ENCODE results near the gene FRMD1. TPM values are rescaled to one million over a fixed set of nuclear protein-coding genes. Genes with fewer than 3 reads are reported as not detected.

FRMD1 gene
- total RNA-seq, 2 experiments from 2014 or later, result not detected

DNA sequence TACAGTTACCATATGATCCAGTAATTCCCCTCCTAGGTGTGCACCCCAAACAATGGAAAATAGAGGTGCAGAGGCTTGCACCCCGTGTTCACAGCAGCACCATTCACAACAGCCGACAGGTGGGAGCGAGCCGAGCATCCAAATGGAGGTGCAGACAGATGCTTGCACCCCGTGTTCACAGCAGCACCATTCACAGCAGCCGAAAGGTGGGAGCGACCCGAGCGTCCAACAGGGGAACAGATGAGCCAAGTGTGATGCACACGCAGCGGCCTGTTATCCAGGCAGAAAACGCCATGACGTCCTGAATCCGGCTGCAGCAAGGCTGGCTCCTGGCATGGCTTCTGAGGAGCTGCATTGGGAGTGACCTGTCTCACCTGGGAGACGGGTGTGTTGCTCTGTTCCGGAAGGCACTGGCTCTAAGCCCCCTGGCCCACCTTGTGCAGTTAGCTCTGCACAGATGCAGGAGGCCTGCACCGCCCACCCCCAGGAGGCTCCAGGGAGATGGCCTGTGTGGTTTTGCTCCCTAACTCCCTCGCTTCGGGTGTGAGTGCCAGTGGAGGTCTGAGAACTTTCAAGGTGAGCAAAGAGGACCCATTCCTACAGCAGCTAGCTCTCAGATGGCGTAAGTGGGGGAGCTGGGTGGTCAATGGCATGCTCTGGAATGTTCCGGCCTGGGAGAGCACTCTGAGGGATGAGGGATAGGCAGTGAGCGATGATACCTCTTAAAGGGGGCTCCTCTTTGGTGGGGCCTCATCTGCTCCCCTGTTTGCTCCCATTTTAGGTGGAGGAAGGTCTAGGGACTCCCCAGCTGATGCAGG, 47.8 kb upstream of the FRMD1 start:
- H3K27me3 ChIP-seq (ENCODE audit: control insufficient read depth in 1 of 2, insufficient read depth in 2 of 2, low read length in 2 of 2), result peaks cover 0 to 4% of the 10 kb centered on the region in 2 experiments
- no peaks in the 10 kb centered on the region for H3K36me3 Mint-ChIP-seq (ENCODE audit: low read depth)
- CTCF ChIA-PET, result no interaction called here
- peaks cover 8% of the 10 kb centered on the region for H3K27me3 Mint-ChIP-seq
- no peak overlapping the region for H3K4me3 ChIP-seq (ENCODE audit: low read length)
- H3K4me1 ChIP-seq (ENCODE audit: insufficient read depth, low read length), result no peaks in the 10 kb centered on the region
- POLR2A ChIA-PET, result no interaction called here
- no peaks in the 10 kb centered on the region for H3K4me1 Mint-ChIP-seq (ENCODE audit: low read depth)
- H3K27ac Mint-ChIP-seq, result no peak overlapping the region
- H3K27ac ChIP-seq (ENCODE audit: low read depth in 1 of 2, low read length in 2 of 2), result no peak overlapping the region
- intact Hi-C loops (cut with DNase I, micrococcal nuclease), result no loop called here
- H3K9me3 ChIP-seq (ENCODE audit: control insufficient read depth in 1 of 2, insufficient read depth in 1 of 2, low read length in 2 of 2), result peaks cover 0 to 26% of the 10 kb centered on the region in 2 experiments
- no peak for ATAC-seq (ENCODE audit: poor library complexity)
- DNase-seq, result no peak
- TF ChIP-seq, protein P1, sequence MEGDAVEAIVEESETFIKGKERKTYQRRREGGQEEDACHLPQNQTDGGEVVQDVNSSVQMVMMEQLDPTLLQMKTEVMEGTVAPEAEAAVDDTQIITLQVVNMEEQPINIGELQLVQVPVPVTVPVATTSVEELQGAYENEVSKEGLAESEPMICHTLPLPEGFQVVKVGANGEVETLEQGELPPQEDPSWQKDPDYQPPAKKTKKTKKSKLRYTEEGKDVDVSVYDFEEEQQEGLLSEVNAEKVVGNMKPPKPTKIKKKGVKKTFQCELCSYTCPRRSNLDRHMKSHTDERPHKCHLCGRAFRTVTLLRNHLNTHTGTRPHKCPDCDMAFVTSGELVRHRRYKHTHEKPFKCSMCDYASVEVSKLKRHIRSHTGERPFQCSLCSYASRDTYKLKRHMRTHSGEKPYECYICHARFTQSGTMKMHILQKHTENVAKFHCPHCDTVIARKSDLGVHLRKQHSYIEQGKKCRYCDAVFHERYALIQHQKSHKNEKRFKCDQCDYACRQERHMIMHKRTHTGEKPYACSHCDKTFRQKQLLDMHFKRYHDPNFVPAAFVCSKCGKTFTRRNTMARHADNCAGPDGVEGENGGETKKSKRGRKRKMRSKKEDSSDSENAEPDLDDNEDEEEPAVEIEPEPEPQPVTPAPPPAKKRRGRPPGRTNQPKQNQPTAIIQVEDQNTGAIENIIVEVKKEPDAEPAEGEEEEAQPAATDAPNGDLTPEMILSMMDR (IDR thresholded peaks at IDR 0.05), result no peak
- H3K36me3 ChIP-seq (ENCODE audit: insufficient read depth, low read length), result no peaks in the 10 kb centered on the region
- no peak overlapping the region for H3K4me3 Mint-ChIP-seq
- H3K9me3 Mint-ChIP-seq, result no peaks in the 10 kb centered on the region

DNA sequence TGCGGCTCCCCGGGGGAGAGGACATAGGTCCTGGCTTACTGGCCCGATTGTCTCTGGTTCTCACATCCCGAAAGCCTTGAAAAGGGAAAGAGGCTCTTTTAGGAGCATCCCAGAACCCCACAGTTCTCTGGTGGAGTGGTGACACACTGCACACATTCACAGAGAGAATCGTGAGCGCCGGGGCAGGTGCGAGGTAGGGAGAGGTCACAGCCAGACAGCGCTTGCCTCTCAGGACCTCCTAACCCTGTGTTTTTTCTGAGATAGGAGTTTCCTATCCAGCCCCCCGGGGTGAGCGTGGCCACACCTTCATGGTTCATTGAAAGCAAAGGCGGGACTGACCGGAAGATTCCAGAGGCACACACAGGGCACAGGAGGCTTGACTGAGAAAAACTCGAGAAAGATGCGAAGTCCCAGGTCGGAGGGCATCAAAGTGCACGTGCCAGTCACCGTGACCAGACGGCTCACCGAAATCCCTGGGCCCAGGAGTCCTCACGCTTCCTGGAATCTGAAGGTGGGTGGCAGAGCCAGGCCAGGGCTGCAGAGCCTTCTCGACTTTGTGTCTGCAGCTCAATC, 46.5 kb upstream of the FRMD1 start:
- Mint-ChIP-seq H3K4me1 (ENCODE audit: low read depth) (no peaks in the 10 kb centered on the region), H3K36me3 (ENCODE audit: low read depth) (no peaks in the 10 kb centered on the region), H3K9me3 (no peaks in the 10 kb centered on the region), H3K27ac (no peak overlapping the region), H3K4me3 (no peak overlapping the region), H3K27me3 (no peaks in the 10 kb centered on the region)
- H3K27ac ChIP-seq (ENCODE audit: low read depth in 1 of 2, low read length in 2 of 2), result no peak overlapping the region
- H3K4me1 ChIP-seq (ENCODE audit: insufficient read depth, low read length), result no peaks in the 10 kb centered on the region
- TF ChIP-seq, protein P1 (IDR thresholded peaks at IDR 0.05), result no peak
- intact Hi-C loops (cut with DNase I, micrococcal nuclease), result no loop called here
- H3K4me3 ChIP-seq (ENCODE audit: low read length), result no peak overlapping the region
- ATAC-seq (ENCODE audit: poor library complexity) (no peak), DNase-seq (no peak)
- ChIA-PET CTCF (no interaction called here), POLR2A (no interaction called here)
- no peaks in the 10 kb centered on the region for H3K36me3 ChIP-seq (ENCODE audit: insufficient read depth, low read length)
- no peaks in the 10 kb centered on the region for H3K27me3 ChIP-seq (ENCODE audit: control insufficient read depth in 1 of 2, insufficient read depth in 2 of 2, low read length in 2 of 2)
- H3K9me3 ChIP-seq (ENCODE audit: control insufficient read depth in 1 of 2, insufficient read depth in 1 of 2, low read length in 2 of 2), result peaks cover 0 to 23% of the 10 kb centered on the region in 2 experiments

DNA sequence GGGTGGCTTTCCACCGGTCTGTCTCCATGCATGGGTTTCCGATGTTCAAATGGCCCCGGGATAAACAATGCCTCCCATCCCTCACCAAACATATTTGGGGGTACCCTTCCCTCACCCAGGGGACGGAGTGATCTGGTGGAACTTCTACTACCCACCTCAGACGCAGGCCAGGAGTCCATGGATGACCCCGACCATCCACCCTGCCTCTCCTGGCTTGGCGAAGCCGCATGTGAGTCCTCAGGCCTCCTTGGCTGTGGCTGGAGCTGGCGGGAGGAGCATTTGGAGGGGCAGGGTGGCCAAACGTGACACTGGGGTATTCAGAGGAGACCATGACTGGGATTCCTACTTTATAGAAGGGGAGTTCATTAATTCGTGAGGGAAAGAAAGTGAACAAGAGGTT, 45.9 kb upstream of the FRMD1 start:
- Histone ChIP-seq H3K9me3 (ENCODE audit: control insufficient read depth in 1 of 2, insufficient read depth in 1 of 2, low read length in 2 of 2) (peaks cover 0 to 21% of the 10 kb centered on the region in 2 experiments), H3K27me3 (ENCODE audit: control insufficient read depth in 1 of 2, insufficient read depth in 2 of 2, low read length in 2 of 2) (no peaks in the 10 kb centered on the region), H3K4me1 (ENCODE audit: insufficient read depth, low read length) (no peaks in the 10 kb centered on the region), H3K4me3 (ENCODE audit: low read length) (no peak overlapping the region), H3K36me3 (ENCODE audit: insufficient read depth, low read length) (no peaks in the 10 kb centered on the region), H3K27ac (ENCODE audit: low read depth in 1 of 2, low read length in 2 of 2) (no peak overlapping the region)
- no peaks in the 10 kb centered on the region for H3K36me3 Mint-ChIP-seq (ENCODE audit: low read depth)
- TF ChIP-seq, protein P1 (IDR thresholded peaks at IDR 0.05), result no peak
- no peak overlapping the region for H3K4me3 Mint-ChIP-seq
- no peaks in the 10 kb centered on the region for H3K4me1 Mint-ChIP-seq (ENCODE audit: low read depth)
- ATAC-seq (ENCODE audit: poor library complexity) (no peak), DNase-seq (no peak)
- POLR2A ChIA-PET, result no interaction called here
- intact Hi-C loops (cut with DNase I, micrococcal nuclease), result no loop called here
- H3K27ac Mint-ChIP-seq, result no peak overlapping the region
- no peaks in the 10 kb centered on the region for H3K27me3 Mint-ChIP-seq
- H3K9me3 Mint-ChIP-seq, result no peaks in the 10 kb centered on the region
- CTCF ChIA-PET, result no interaction called here

Measured in CD4-positive, alpha-beta T cell (primary cell).